Neural progenitor cell (in vitro differentiated cells): ENCODE data around the gene OPHN1. TPM values are rescaled to one million over a fixed set of nuclear protein-coding genes. Genes with fewer than 3 reads are reported as not detected.

ENCODE experiments used
- DNase-seq: peaks from one replicate; pipeline ENCODE4 v3.0.0-alpha.2; 2016; ENCODE audit warnings: low spot score
- H2AFZ ChIP-seq: fragments of 200-600 bp; sonication (generic); replicated peaks from 2 replicates; pipeline ENCODE4 v1.6.1; 2016; ENCODE audit warnings: antibody characterized with exemption
- H3F3A ChIP-seq: fragments of 200-600 bp; sonication (generic); 2 replicates; pipeline ENCODE4 v1.6.1; 2016; ENCODE audit warnings: antibody characterized with exemption, low read depth
- H3K27ac ChIP-seq: fragments of 200-600 bp; sonication (generic); 2 replicates; pipeline ENCODE4 v1.5.1; 2016; ENCODE audit warnings: mild to moderate bottlenecking
- H3K27me3 ChIP-seq: fragments of 200-600 bp; sonication (generic); 2 replicates; pipeline ENCODE4 v1.6.1; 2016; ENCODE audit warnings: mild to moderate bottlenecking, moderate library complexity
- H3K36me3 ChIP-seq: fragments of 200-600 bp; sonication (generic); 2 replicates; pipeline ENCODE4 v1.5.1; 2016
- H3K4me1 ChIP-seq: fragments of 200-600 bp; sonication (generic); 2 replicates; pipeline ENCODE4 v1.6.1; 2016; ENCODE audit warnings: mixed run types
- H3K4me2 ChIP-seq: fragments of 200-600 bp; sonication (generic); 2 replicates; pipeline ENCODE4 v1.6.1; 2016
- H3K4me3 ChIP-seq: fragments of 200-600 bp; sonication (generic); 2 replicates; pipeline ENCODE4 v1.5.1; 2016
- H3K79me2 ChIP-seq: fragments of 200-600 bp; sonication (generic); 2 replicates; pipeline ENCODE4 v1.6.1; 2016; ENCODE audit warnings: low read depth
- H3K9ac ChIP-seq: fragments of 200-600 bp; sonication (generic); 2 replicates; pipeline ENCODE4 v1.6.1; 2016
- H3K9me3 ChIP-seq: fragments of 200-600 bp; sonication (generic); 2 replicates; pipeline ENCODE4 v1.5.1; 2016; ENCODE audit warnings: low read depth
- H4K20me1 ChIP-seq: fragments of 200-600 bp; sonication (generic); 2 replicates; pipeline ENCODE4 v1.6.1; 2016; ENCODE audit warnings: low read depth
- H3K27ac Mint-ChIP-seq: 3 replicates; pipeline ENCODE4 v1.8.0; 2021; ENCODE audit warnings: mixed read lengths
- H3K27me3 Mint-ChIP-seq: 2 replicates; pipeline ENCODE4 v1.8.0; 2022; ENCODE audit warnings: low read depth, mild to moderate bottlenecking, inconsistent platforms, moderate library complexity, mixed read lengths; ENCODE audit not compliant: insufficient read depth
- H3K36me3 Mint-ChIP-seq: 3 replicates; pipeline ENCODE4 v1.8.0; 2021; ENCODE audit warnings: mixed read lengths
- H3K4me1 Mint-ChIP-seq: 3 replicates; pipeline ENCODE4 v1.8.0; 2021; ENCODE audit warnings: mixed read lengths
- H3K4me3 Mint-ChIP-seq: 3 replicates; pipeline ENCODE4 v1.8.0; 2021; ENCODE audit warnings: mild to moderate bottlenecking, moderate library complexity, mixed read lengths
- H3K9me3 Mint-ChIP-seq: 3 replicates; pipeline ENCODE4 v1.8.0; 2020; ENCODE audit warnings: mixed read lengths
- CTCF ChIP-seq: fragments of 200-600 bp; sonication (generic); IDR thresholded peaks from 2 replicates; pipeline ENCODE4 v1.5.1; 2017; ENCODE audit warnings: antibody characterized with exemption, mild to moderate bottlenecking
- EZH2 ChIP-seq: fragments of 200-600 bp; sonication (generic); IDR thresholded peaks from 2 replicates; pipeline ENCODE4 v1.6.1; 2017; ENCODE audit warnings: antibody characterized with exemption, mild to moderate bottlenecking, moderate library complexity
- EZH2phosphoT487 ChIP-seq: fragments of 200-600 bp; sonication (generic); IDR thresholded peaks from 2 replicates; pipeline ENCODE4 v1.6.1; 2017; ENCODE audit warnings: antibody characterized with exemption
- total RNA-seq: library from RNA; depleted of rRNA; stranded (reverse); fragments of >200 nt; gene quantifications from 2 replicates; pipeline ENCODE4 v1.2.3, GENCODE V29; 2015; ENCODE audit warnings: low replicate concordance

OPHN1 gene
- total RNA-seq, 1 donor from 2014 or later = 4.5 TPM

GRCh38 chrX:68193786-68194185, 239.5 kb downstream of the OPHN1 start:
- Histone ChIP-seq H3K27me3 (no peaks in the 10 kb centered on the region), H3K27ac (no peak overlapping the region), H4K20me1 (no peaks in the 10 kb centered on the region), H3K4me1 (peaks cover 7% of the 10 kb centered on the region), H3K4me3 (no peak overlapping the region), H2AFZ (no peak overlapping the region), H3F3A (no peaks in the 10 kb centered on the region), H3K9ac (no peak overlapping the region), H3K79me2 (no peaks in the 10 kb centered on the region), H3K36me3 (no peaks in the 10 kb centered on the region), H3K4me2 (no peak overlapping the region), H3K9me3 (no peaks in the 10 kb centered on the region)
- H3K4me1 Mint-ChIP-seq = peaks cover 6% of the 10 kb centered on the region
- peaks cover 3% of the 10 kb centered on the region for H3K27me3 Mint-ChIP-seq
- no peak overlapping the region for H3K27ac Mint-ChIP-seq
- TF ChIP-seq EZH2phosphoT487 = no peak
- TF ChIP-seq CTCF = no peak
- no peak for TF ChIP-seq EZH2
- no peak for DNase-seq
- no peak overlapping the region for H3K4me3 Mint-ChIP-seq
- no peaks in the 10 kb centered on the region for H3K9me3 Mint-ChIP-seq
- H3K36me3 Mint-ChIP-seq = no peaks in the 10 kb centered on the region

GRCh38 chrX:68193234-68193633, 240.1 kb downstream of the OPHN1 start:
- Histone ChIP-seq H3K9me3 (no peaks in the 10 kb centered on the region), H3K27ac (no peak overlapping the region), H3K79me2 (no peaks in the 10 kb centered on the region), H2AFZ (no peak overlapping the region), H3K27me3 (no peaks in the 10 kb centered on the region), H3F3A (no peaks in the 10 kb centered on the region), H4K20me1 (no peaks in the 10 kb centered on the region), H3K9ac (no peak overlapping the region), H3K4me1 (peaks cover 7% of the 10 kb centered on the region), H3K4me3 (no peak overlapping the region), H3K4me2 (no peak overlapping the region), H3K36me3 (no peaks in the 10 kb centered on the region)
- Mint-ChIP-seq H3K36me3 (no peaks in the 10 kb centered on the region), H3K9me3 (no peaks in the 10 kb centered on the region), H3K4me1 (peaks cover 6% of the 10 kb centered on the region), H3K27me3 (peaks cover 3% of the 10 kb centered on the region), H3K4me3 (no peak overlapping the region), H3K27ac (no peak overlapping the region)
- TF ChIP-seq EZH2phosphoT487 (no peak), CTCF (no peak), EZH2 (no peak)
- DNase-seq = no peak

GRCh38 chrX:68190799-68191198, 242.5 kb downstream of the OPHN1 start:
- no peaks in the 10 kb centered on the region for H3K27me3 ChIP-seq
- H4K20me1 ChIP-seq = no peaks in the 10 kb centered on the region
- H3K4me3 ChIP-seq = no peak overlapping the region
- no peaks in the 10 kb centered on the region for H3K27me3 Mint-ChIP-seq
- H3K4me2 ChIP-seq = no peak overlapping the region
- no peaks in the 10 kb centered on the region for H3K9me3 Mint-ChIP-seq
- no peaks in the 10 kb centered on the region for H3K4me1 ChIP-seq
- H3K9me3 ChIP-seq = no peaks in the 10 kb centered on the region
- no peaks in the 10 kb centered on the region for H3K36me3 Mint-ChIP-seq
- H3K4me3 Mint-ChIP-seq = no peak overlapping the region
- H3K79me2 ChIP-seq = no peaks in the 10 kb centered on the region
- no peak overlapping the region for H3K9ac ChIP-seq
- no peak overlapping the region for H2AFZ ChIP-seq
- no peak overlapping the region for H3K27ac Mint-ChIP-seq
- DNase-seq = no peak
- no peak overlapping the region for H3K27ac ChIP-seq
- no peaks in the 10 kb centered on the region for H3K36me3 ChIP-seq
- H3F3A ChIP-seq = no peaks in the 10 kb centered on the region
- TF ChIP-seq EZH2 (no peak), CTCF (no peak), EZH2phosphoT487 (no peak)
- no peaks in the 10 kb centered on the region for H3K4me1 Mint-ChIP-seq
